Nucleus accumbens (tissue), 56 donors: ENCODE results near the gene SPINK4.

Experiments
- DNase-seq, 56 donors: peaks; one replicate each; lab custom pipeline; 2025; lab: John Stamatoyannopoulos, UW

Gene SPINK4

DNA sequence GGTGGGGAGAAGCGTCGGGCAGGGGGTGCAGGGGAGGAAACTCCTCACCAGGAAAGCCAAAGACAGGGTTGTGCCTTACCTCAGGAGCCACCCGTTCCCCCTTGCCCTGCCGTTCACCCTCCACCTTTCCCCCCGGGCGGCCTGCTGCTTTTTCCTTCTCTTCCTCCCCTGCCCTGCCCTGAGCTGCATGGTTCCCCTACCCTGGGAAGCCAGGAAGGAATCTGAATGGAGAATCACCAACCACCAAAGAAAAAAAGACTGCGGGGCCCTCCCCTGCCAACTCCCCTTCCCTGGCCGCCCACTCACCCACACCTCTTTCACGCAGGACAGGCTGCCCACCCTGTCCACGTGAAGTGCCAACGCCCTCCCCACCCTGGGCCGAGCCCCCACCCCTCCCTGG is 49.5 kb downstream of the SPINK4 start:
- peak in 20 of 56 donors; percentile 6 to 54 (median 32) for DNase-seq

DNA sequence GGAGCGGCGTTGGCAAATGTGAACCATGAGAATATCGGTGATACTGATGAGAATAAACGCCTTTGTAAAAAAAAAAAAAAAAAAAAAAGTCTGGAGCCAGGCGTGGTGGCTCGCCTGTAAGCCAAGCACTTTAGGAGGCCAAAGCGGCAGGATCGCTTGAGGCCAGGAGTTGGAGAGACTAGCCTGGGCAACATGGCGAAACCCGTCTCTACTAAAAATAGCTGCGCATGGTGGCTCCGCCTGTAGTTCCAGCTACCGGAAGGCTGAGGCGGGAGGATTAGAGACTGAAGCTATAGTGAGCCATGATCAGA is 49.9 kb downstream of the SPINK4 start:
- peak in 1 of 56 donors; percentile 77 for DNase-seq

GRCh38 chr9:33290247-33291030 is 50.5 kb downstream of the SPINK4 start, which contains the start of gene NFX1:
TSS of gene NFX1 (plus strand) at chr9:33290516. CDS start at chr9:33290573, 57 bp downstream.
- DNase-seq = peak; percentile 48 to 98 (median 94)

DNA sequence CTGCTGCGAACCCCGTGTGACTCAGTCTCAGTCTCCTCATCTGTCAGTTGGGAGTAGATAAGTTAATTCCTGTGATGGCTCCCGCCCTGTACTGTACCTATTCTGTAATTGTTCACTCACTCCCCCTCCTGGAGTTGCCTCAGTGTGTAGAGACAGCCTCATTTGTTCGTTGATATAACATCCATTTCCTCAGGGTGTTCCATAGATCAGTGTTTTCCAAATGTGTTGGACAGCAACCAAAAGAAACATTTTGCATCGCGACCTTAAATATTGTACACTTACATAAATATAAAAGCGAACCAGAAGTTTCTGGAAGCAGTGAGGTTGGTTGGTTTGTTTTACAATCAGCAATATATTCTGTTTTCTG is 51.0 kb downstream of the SPINK4 start:
- DNase-seq = peak in 1 of 56 donors; percentile 76

GRCh38 chr9:33291901-33292300 is 51.9 kb downstream of the SPINK4 start:
- DNase-seq = no peak

GRCh38 chr9:33293782-33294181 is 53.8 kb downstream of the SPINK4 start:
- DNase-seq = no peak

DNA sequence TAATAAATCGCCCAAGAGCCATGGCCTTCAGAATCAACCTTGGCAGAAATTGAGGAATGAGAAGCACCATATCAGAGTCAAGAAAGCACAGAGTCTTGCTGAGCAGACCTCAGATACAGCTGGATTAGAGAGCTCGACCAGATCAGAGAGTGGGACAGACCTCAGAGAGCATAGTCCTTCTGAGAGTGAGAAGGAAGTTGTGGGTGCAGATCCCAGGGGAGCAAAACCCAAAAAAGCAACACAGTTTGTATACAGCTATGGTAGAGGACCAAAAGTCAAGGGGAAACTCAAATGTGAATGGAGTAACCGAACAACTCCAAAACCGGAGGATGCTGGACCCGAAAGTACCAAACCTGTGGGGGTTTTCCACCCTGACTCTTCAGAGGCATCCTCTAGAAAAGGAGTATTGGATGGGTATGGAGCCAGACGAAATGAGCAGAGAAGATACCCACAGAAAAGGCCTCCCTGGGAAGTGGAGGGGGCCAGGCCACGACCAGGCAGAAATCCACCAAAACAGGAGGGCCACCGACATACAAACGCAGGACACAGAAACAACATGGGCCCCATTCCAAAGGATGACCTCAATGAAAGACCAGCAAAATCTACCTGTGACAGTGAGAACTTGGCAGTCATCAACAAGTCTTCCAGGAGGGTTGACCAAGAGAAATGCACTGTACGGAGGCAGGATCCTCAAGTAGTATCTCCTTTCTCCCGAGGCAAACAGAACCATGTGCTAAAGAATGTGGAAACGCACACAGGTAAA is 54.9 kb downstream of the SPINK4 start:
- no peak for DNase-seq

- no peak for DNase-seq
Observed at GRCh38 chr9:33295571-33295970, 55.6 kb downstream of the SPINK4 start.

- peak in 22 of 56 donors; percentile 3 to 50 (median 14) for DNase-seq
Observed at GRCh38 chr9:33297432-33297831, 57.5 kb downstream of the SPINK4 start.
